CD8-positive, alpha-beta memory T cell (primary cell): Measurements from ENCODE around the gene MRO. TPM values are rescaled to one million over a fixed set of nuclear protein-coding genes. Genes with fewer than 3 reads are reported as not detected.

ENCODE experiments used
- CTCF ChIA-PET: fragments of 350-600 bp; sonication (Branson Sonifier 250); formaldehyde crosslinking; loops from one replicate; lab custom pipeline; 2021; ENCODE audit warnings: antibody characterized with exemption; lab: Charles Lee
- POLR2A ChIA-PET: fragments of 350-600 bp; sonication (Branson Sonifier 250); formaldehyde crosslinking; loops from one replicate; lab custom pipeline; 2021; ENCODE audit warnings: antibody characterized with exemption; lab: Charles Lee
- DNase-seq, 5 donors: peaks; one replicate each; pipeline versions ENCODE4 v3.0.0 to v3.0.0-alpha.2; 2020 to 2022; ENCODE audit warnings: mixed read lengths in 1 of 5
- H3K27ac ChIP-seq: one replicate; pipeline ENCODE4 v1.7.0; 2013; ENCODE audit warnings: low read depth, mild to moderate bottlenecking, low read length, moderate library complexity
- H3K27me3 ChIP-seq: 2 replicates; pipeline ENCODE4 v1.7.0; 2013; ENCODE audit warnings: low read length, mild to moderate bottlenecking; ENCODE audit not compliant: insufficient read depth, poor library complexity, severe bottlenecking
- H3K36me3 ChIP-seq: 2 replicates; pipeline ENCODE4 v1.7.0; 2013; ENCODE audit warnings: mild to moderate bottlenecking, low read length, moderate library complexity; ENCODE audit not compliant: insufficient read depth
- H3K4me1 ChIP-seq: 2 replicates; pipeline ENCODE4 v1.7.0; 2013; ENCODE audit warnings: mild to moderate bottlenecking, low read length, moderate library complexity; ENCODE audit not compliant: insufficient read depth
- H3K4me3 ChIP-seq: 2 replicates; pipeline ENCODE4 v1.7.0; 2013; ENCODE audit warnings: mild to moderate bottlenecking, low read length
- H3K9me3 ChIP-seq: 2 replicates; pipeline ENCODE4 v1.7.0; 2013; ENCODE audit warnings: mild to moderate bottlenecking, low read length
- H3K27ac Mint-ChIP-seq, 8 donors: one replicate each; pipeline ENCODE4 v1.8.0; 2020 to 2021; ENCODE audit warnings: mixed read lengths in 8 of 8, mild to moderate bottlenecking in 6 of 8, inconsistent platforms in 3 of 8, moderate library complexity in 3 of 8
- H3K27me3 Mint-ChIP-seq, 2 donors: one replicate each; pipeline ENCODE4 v1.8.0; 2020 to 2021; ENCODE audit warnings: mixed read lengths in 2 of 2, mild to moderate bottlenecking in 1 of 2, moderate library complexity in 1 of 2
- H3K36me3 Mint-ChIP-seq, 3 donors: one replicate each; pipeline ENCODE4 v1.8.0; 2020 to 2021; ENCODE audit warnings: mixed read lengths in 3 of 3, inconsistent platforms in 1 of 3, mild to moderate bottlenecking in 1 of 3
- H3K4me1 Mint-ChIP-seq, 3 donors: one replicate each; pipeline ENCODE4 v1.8.0; 2020 to 2021; ENCODE audit warnings: mixed read lengths in 3 of 3, inconsistent platforms in 1 of 3, mild to moderate bottlenecking in 1 of 3
- H3K4me3 Mint-ChIP-seq, 7 donors: one replicate each; pipeline ENCODE4 v1.8.0; 2020 to 2021; ENCODE audit warnings: mixed read lengths in 7 of 7, mild to moderate bottlenecking in 6 of 7, moderate library complexity in 4 of 7, inconsistent platforms in 2 of 7
- H3K9me3 Mint-ChIP-seq, 5 donors: one replicate each; pipeline ENCODE4 v1.8.0; 2020 to 2022; ENCODE audit warnings: mixed read lengths in 5 of 5, mild to moderate bottlenecking in 3 of 5, moderate library complexity in 2 of 5, inconsistent platforms in 1 of 5
- polyA plus RNA-seq: library from polyadenylated mRNA; unstranded; fragments of 300-500 nt; fragmentation: Illumina TruSeq; gene quantifications from one replicate; pipeline ENCODE4 v1.2.3, GENCODE V29; 2021
- total RNA-seq, 2 experiments: library from RNA; stranded (reverse); gene quantifications; one replicate each; pipeline ENCODE4 v1.2.3, GENCODE V29; 2021

Gene MRO
- total and polyA plus RNA-seq, 3 experiments from 2014 or later, result 0.18 TPM; not detected in 2

GRCh38 chr18:50753311-50753710, 66.5 kb downstream of the MRO start:
- H3K27ac ChIP-seq, result no peak overlapping the region
- no peak overlapping the region for H3K4me3 ChIP-seq
- ChIA-PET POLR2A (no interaction called here), CTCF (no interaction called here)
- H3K4me1 Mint-ChIP-seq, result no peaks in the 10 kb centered on the region
- no peaks in the 10 kb centered on the region for H3K27me3 ChIP-seq
- no peaks in the 10 kb centered on the region for H3K4me1 ChIP-seq
- peak overlapping the region in 1 of 8 donors; percentile 65 for H3K27ac Mint-ChIP-seq
- DNase-seq, result no peak
- H3K9me3 ChIP-seq, result no peaks in the 10 kb centered on the region
- no peaks in the 10 kb centered on the region for H3K36me3 ChIP-seq
- H3K36me3 Mint-ChIP-seq, result no peaks in the 10 kb centered on the region
- peaks cover 9 to 42% of the 10 kb centered on the region in 2 donors for H3K27me3 Mint-ChIP-seq
- H3K4me3 Mint-ChIP-seq, result no peak overlapping the region
- no peaks in the 10 kb centered on the region for H3K9me3 Mint-ChIP-seq

DNA sequence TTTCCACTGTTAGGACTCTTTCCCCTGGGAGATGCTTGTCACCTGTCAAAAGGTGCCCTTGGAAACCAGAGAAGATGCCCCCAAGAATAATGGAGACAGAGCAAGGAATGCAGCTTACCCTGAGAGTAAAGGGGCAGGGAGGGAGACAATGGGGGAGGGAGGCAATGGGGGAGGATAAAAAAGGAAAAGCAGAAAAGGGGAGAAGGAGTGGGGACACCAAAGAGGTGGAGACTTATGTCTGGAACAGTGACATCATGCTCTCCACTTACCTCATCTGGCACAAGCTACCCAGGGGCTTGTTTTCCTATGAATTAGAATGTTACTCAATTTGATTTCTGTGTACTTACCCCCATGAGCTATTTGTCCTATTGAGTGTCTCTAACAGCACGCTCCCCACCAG, 67.9 kb downstream of the MRO start:
- H3K27ac Mint-ChIP-seq, result no peak overlapping the region
- no peak for DNase-seq

GRCh38 chr18:50751490-50751889, 68.3 kb downstream of the MRO start:
- Histone ChIP-seq H3K36me3 (no peaks in the 10 kb centered on the region), H3K9me3 (no peaks in the 10 kb centered on the region), H3K4me1 (no peaks in the 10 kb centered on the region), H3K27me3 (no peaks in the 10 kb centered on the region), H3K27ac (no peak overlapping the region), H3K4me3 (no peak overlapping the region)
- CTCF ChIA-PET, result no interaction called here
- Mint-ChIP-seq H3K27me3 (peaks cover 9 to 33% of the 10 kb centered on the region in 2 donors), H3K9me3 (no peaks in the 10 kb centered on the region), H3K4me1 (no peaks in the 10 kb centered on the region), H3K27ac (no peak overlapping the region), H3K4me3 (no peak overlapping the region), H3K36me3 (no peaks in the 10 kb centered on the region)
- DNase-seq, result no peak
- POLR2A ChIA-PET, result no interaction called here

More for the DNA sequence above, 67.9 kb downstream of the MRO start:
- no peaks in the 10 kb centered on the region for H3K9me3 Mint-ChIP-seq
- peaks cover 9 to 34% of the 10 kb centered on the region in 2 donors for H3K27me3 Mint-ChIP-seq
- no peak overlapping the region for H3K27ac ChIP-seq
- CTCF ChIA-PET, result no interaction called here
- no peaks in the 10 kb centered on the region for H3K36me3 Mint-ChIP-seq
- H3K4me1 Mint-ChIP-seq, result no peaks in the 10 kb centered on the region
- H3K4me3 ChIP-seq, result no peak overlapping the region
- no peaks in the 10 kb centered on the region for H3K36me3 ChIP-seq
- POLR2A ChIA-PET, result no interaction called here
- H3K9me3 ChIP-seq, result no peaks in the 10 kb centered on the region
- no peaks in the 10 kb centered on the region for H3K4me1 ChIP-seq
- no peak overlapping the region for H3K4me3 Mint-ChIP-seq
- no peaks in the 10 kb centered on the region for H3K27me3 ChIP-seq

DNA sequence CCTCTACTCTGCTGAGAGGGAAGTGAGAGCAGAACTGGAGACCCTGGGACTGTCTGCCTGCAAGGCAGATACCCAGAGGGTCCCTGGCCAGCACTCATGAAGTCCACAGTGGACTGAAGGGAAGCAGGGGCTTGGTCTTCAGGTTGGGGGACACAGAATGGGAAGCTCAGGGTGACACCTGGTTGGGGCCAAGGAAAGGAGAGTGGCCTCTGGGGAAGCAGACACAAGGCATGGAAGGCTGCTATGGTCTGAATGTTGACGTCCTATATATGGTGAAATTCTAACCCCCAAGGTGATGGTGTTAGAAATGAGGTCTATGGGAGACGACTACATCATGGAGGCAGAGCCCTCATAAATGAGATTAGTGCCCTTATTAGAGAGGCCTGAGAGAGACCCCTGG, 69.3 kb downstream of the MRO start:
- H3K4me1 ChIP-seq, result no peaks in the 10 kb centered on the region
- no peaks in the 10 kb centered on the region for H3K9me3 ChIP-seq
- Mint-ChIP-seq H3K27me3 (peaks cover 11 to 37% of the 10 kb centered on the region in 2 donors), H3K9me3 (no peaks in the 10 kb centered on the region), H3K4me3 (no peak overlapping the region), H3K4me1 (no peaks in the 10 kb centered on the region), H3K36me3 (no peaks in the 10 kb centered on the region), H3K27ac (no peak overlapping the region)
- no peak overlapping the region for H3K4me3 ChIP-seq
- POLR2A ChIA-PET, result no interaction called here
- no peak overlapping the region for H3K27ac ChIP-seq
- CTCF ChIA-PET, result no interaction called here
- no peaks in the 10 kb centered on the region for H3K27me3 ChIP-seq
- DNase-seq, result no peak
- H3K36me3 ChIP-seq, result no peaks in the 10 kb centered on the region

DNA sequence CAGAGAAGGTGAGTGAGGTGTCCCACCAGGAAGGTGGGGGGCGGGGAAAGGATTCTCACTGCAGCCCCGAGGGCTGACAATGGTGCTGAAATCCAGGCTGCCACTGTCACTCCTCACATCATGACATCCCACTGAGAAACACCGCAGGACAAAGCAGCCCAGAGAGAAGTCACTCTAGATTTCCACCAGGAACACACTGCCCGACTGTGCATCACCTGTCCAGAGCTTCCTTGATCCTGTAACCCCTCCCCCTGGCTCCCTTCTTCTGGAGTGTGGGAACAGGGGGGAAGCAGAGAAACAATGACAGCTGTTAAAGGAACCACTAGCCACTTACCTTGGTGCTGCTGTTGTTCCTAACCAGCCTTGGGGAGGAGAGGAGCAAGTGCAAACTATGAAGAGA, 69.9 kb downstream of the MRO start:
- H3K9me3 ChIP-seq, result no peaks in the 10 kb centered on the region
- no peak overlapping the region for H3K27ac Mint-ChIP-seq
- H3K4me1 ChIP-seq, result no peaks in the 10 kb centered on the region
- H3K27ac ChIP-seq, result no peak overlapping the region
- ChIA-PET CTCF (no interaction called here), POLR2A (no interaction called here)
- no peaks in the 10 kb centered on the region for H3K4me1 Mint-ChIP-seq
- H3K4me3 ChIP-seq, result no peak overlapping the region
- no peaks in the 10 kb centered on the region for H3K36me3 ChIP-seq
- H3K27me3 ChIP-seq, result no peaks in the 10 kb centered on the region
- no peaks in the 10 kb centered on the region for H3K9me3 Mint-ChIP-seq
- no peak overlapping the region for H3K4me3 Mint-ChIP-seq
- H3K27me3 Mint-ChIP-seq, result peaks cover 9 to 37% of the 10 kb centered on the region in 2 donors
- no peak for DNase-seq
- no peaks in the 10 kb centered on the region for H3K36me3 Mint-ChIP-seq

GRCh38 chr18:50749421-50749820, 70.4 kb downstream of the MRO start:
- Mint-ChIP-seq H3K4me1 (no peaks in the 10 kb centered on the region), H3K27me3 (peaks cover 9 to 37% of the 10 kb centered on the region in 2 donors), H3K4me3 (no peak overlapping the region), H3K36me3 (no peaks in the 10 kb centered on the region), H3K9me3 (no peaks in the 10 kb centered on the region), H3K27ac (peak overlapping the region in 2 of 8 donors; percentile 7 to 70)
- Histone ChIP-seq H3K27me3 (no peaks in the 10 kb centered on the region), H3K4me1 (no peaks in the 10 kb centered on the region), H3K27ac (no peak overlapping the region), H3K4me3 (no peak overlapping the region), H3K9me3 (no peaks in the 10 kb centered on the region), H3K36me3 (no peaks in the 10 kb centered on the region)
- no peak for DNase-seq
- CTCF ChIA-PET, result no interaction called here
- POLR2A ChIA-PET, result no interaction called here

DNA sequence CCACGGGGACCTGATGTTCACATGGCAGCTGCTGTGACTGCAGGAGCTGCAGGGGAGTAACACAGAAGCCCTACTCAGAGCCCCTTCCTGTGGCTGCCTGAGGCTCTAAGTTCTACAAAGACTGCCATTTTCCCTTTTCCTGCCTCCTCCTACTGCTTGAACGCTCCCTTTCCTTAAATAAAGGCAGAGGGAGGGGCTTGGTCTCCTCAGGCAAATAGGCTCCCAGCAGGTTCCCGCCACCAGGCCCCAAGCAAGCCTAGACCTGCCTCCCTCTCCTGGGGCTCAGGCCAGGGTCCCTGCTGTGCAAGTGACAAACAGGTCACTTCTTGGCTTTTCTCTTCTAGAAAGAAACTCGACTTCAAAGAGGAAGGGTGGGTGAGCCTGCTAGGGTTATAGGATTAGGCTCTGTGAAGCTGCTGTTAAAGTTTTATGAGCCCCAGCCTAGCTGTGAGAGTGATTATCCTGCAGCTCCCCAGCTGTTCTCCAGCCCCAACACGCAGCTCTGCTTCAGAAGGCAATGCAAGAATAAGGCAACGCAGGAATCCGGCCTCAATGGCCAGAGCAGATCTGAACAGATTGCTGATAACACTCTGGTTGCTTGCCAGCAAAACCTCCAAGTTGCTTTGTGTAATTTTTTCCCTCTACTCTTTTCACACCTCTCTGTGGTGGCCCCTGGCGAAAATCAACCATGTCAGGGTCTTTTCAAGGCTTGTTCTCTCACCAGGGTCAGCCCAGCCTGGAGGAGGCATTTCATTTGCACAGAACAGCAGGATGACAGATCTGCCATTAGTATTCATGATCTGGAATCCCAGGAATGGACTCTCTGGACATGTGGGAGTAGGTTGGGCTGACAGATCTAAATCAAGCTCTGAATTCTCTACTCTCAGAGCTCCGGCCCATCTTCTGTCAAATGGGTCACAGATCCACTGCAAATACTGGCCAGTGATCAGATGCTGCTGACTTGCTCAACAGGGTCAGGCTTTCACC, 71.3 kb downstream of the MRO start:
- H3K27me3 Mint-ChIP-seq, result peaks cover 9 to 41% of the 10 kb centered on the region in 2 donors
- no peaks in the 10 kb centered on the region for H3K4me1 Mint-ChIP-seq
- H3K36me3 ChIP-seq, result no peaks in the 10 kb centered on the region
- ChIA-PET POLR2A (no interaction called here), CTCF (no interaction called here)
- no peak overlapping the region for H3K4me3 Mint-ChIP-seq
- H3K27ac Mint-ChIP-seq, result no peak overlapping the region
- H3K9me3 ChIP-seq, result no peaks in the 10 kb centered on the region
- H3K27ac ChIP-seq, result no peak overlapping the region
- no peak overlapping the region for H3K4me3 ChIP-seq
- H3K36me3 Mint-ChIP-seq, result no peaks in the 10 kb centered on the region
- DNase-seq, result no peak
- H3K4me1 ChIP-seq, result no peaks in the 10 kb centered on the region
- H3K27me3 ChIP-seq, result no peaks in the 10 kb centered on the region
- no peaks in the 10 kb centered on the region for H3K9me3 Mint-ChIP-seq

DNA sequence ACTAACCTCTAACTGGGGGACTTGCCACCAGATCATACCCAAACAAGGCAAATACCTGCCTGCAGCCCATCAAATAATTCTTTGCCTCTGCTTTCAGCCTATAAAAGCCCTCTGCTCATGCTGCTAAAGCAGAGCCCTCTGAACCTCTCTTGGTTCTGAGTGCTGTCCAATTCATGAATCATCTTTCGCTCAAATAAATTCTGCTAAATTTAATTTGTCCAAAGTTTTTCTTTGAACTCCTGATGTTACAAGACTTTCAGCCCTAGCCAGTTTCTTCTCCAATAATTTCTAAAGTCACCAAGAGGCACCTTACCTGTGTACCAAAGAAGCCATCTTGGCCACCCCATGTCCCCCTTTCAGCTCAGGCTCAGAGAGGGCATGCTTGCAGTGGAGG, 72.0 kb downstream of the MRO start:
- Histone ChIP-seq H3K9me3 (no peaks in the 10 kb centered on the region), H3K27ac (no peak overlapping the region), H3K36me3 (no peaks in the 10 kb centered on the region), H3K27me3 (no peaks in the 10 kb centered on the region), H3K4me3 (no peak overlapping the region), H3K4me1 (no peaks in the 10 kb centered on the region)
- Mint-ChIP-seq H3K36me3 (no peaks in the 10 kb centered on the region), H3K27ac (no peak overlapping the region), H3K4me3 (no peak overlapping the region), H3K9me3 (no peaks in the 10 kb centered on the region), H3K4me1 (no peaks in the 10 kb centered on the region), H3K27me3 (peaks cover 9 to 43% of the 10 kb centered on the region in 2 donors)
- ChIA-PET CTCF (no interaction called here), POLR2A (no interaction called here)
- DNase-seq, result no peak
